Jurkat, Clone E6-1 (cell line): ENCODE results near the gene S100A9. TPM values are rescaled to one million over a fixed set of nuclear protein-coding genes. Genes with fewer than 3 reads are reported as not detected.
"Not testable (repeated sequence)": the region's sequence is repeated elsewhere in the genome, so short reads cannot be mapped to it uniquely, and the experiment has no call there.

Experiments
- DNase-seq: peaks from one replicate; pipeline ENCODE4 v3.0.0-alpha.2; 2011; ENCODE audit warnings: low read depth, low spot score
- H3K4me3 ChIP-seq: 2 replicates; pipeline ENCODE4 v1.5.1; 2011; ENCODE audit warnings: mild to moderate bottlenecking, low read length, control low read depth, moderate library complexity
- polyA plus RNA-seq: library from polyadenylated mRNA; unstranded; fragments of >200 nt; gene quantifications from one replicate; pipeline ENCODE4 v1.2.1, GENCODE V29; 2012; ENCODE audit warnings: missing spikeins; ENCODE audit not compliant: insufficient read length, insufficient read depth

S100A9 gene
- polyA plus RNA-seq, result not detected

- H3K4me3 ChIP-seq, result no peak within 1 kb of the TSS
- no peak for DNase-seq
These were observed at the start of gene S100A9 for GRCh38 chr1:153357853-153358690. TSS of gene S100A9 (plus strand) at chr1:153357854. CDS start at chr1:153358284, 430 bp downstream.

GRCh38 chr1:153308540-153308939, 49.1 kb upstream of the S100A9 start:
- no peak overlapping the region for H3K4me3 ChIP-seq
- no peak for DNase-seq

- no peak overlapping the region for H3K4me3 ChIP-seq
- DNase-seq, result no peak
These were observed 48.2 kb upstream of the S100A9 start for GRCh38 chr1:153309441-153309840.

DNA sequence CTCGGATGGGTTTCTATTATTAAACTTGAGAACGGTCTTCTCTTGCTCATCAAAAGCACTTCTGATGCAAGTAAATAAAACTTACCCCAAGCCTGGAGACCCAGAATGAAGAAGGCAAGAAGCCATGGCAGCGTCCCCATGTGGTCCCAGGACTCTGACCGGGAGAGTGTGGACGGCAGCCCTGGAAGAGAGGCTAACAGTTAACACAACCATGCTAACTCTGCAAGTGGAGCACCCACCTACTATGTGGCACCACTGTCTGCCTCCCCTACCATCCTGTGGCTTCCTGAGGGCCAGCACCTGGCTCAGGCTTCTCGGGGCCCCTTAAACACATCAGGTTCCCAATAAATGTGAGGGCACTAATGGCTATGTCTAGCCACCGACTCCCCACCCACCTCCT, 47.1 kb upstream of the S100A9 start:
- DNase-seq, result no peak
- no peak overlapping the region for H3K4me3 ChIP-seq

- DNase-seq, result no peak
- no peak within 1 kb of the TSS for H3K4me3 ChIP-seq
These were observed 45.0 kb upstream of the S100A9 start, which contains the start of gene PGLYRP3 for GRCh38 chr1:153312570-153313186. TSS of gene PGLYRP3 (minus strand) at chr1:153312952. CDS start at chr1:153310665, 2,287 bp downstream.

DNA sequence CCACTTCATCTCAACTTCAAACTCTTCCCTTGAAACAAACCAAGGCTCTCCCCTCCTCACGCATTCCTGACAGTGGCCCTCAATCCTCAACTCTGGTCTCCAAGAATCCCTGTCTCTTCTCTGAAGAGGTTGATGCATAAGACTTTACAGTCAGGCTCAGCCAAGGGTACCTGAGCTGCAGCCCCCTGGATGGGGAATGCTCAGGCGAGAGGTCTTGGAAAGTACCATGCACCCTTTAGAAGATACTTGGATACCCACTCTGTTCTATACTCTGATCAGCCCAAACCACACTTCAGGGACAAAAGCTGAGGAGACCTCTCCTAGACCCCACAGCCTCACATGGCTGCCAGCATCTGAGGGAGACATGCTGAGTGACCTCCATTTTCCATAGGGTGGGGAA, 44.4 kb upstream of the S100A9 start:
- H3K4me3 ChIP-seq, result no peak overlapping the region
- no peak for DNase-seq

GRCh38 chr1:153314388-153314787, 43.3 kb upstream of the S100A9 start:
- not testable (repeated sequence) for H3K4me3 ChIP-seq, DNase-seq

DNA sequence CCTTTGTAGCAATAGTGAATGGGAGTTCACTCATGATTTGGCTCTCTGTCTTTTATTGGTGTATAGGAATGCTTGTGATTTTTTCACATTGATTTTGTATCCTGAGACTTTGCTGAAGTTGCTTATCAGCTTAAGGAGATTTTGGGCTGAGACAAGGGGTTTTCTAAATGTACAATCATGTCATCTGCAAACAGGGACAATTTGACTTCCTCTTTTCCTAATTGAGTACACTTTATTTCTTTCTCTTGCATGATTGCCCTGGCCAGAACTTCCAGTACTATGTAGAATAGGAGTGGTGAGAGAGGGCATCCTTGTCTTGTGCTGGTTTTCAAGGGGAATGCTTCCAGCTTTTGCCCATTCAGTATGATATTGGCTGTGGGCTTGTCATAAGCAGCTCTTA, 41.6 kb upstream of the S100A9 start:
- not testable (repeated sequence) for H3K4me3 ChIP-seq, DNase-seq

GRCh38 chr1:153318145-153318544, 39.5 kb upstream of the S100A9 start:
- H3K4me3 ChIP-seq, DNase-seq: not testable (repeated sequence)

DNA sequence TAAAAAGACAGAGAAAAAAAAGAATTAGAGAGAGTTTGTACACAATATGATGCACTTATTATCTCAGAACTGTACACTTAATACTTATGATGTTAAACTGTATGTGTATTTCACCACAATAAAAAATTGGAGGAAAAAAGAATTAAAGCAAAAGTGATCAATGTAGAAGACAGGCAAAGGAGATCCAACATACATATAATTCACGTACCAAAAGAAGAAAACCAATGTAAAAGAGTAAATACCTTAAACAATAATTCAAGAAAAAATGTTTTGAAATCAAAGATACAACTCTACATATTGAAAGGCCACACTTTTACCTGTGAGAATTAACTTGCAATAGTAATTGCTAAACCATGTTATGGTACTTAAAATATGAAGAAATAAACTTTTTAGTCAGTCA, 35.1 kb upstream of the S100A9 start:
- H3K4me3 ChIP-seq, result no peak overlapping the region
- DNase-seq, result no peak

DNA sequence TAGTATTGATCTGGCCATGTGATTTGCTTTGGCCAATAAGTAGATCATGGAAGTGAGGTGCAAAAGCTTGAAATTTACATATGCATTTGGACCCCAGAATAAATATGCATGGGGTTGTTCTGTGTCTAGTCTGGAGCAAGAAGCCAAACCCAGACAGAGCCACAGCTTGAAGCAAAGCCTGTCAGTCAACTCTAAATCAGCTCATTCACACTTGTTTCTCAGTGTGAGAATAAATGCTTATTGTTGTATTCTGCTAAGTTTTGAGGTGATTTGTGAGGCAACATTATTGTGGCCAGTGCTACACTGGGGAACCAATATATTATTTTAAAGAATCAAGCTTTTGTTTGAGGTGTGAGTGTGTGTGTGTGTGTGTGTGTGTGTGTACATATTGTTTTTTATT, 32.7 kb upstream of the S100A9 start:
- DNase-seq, result no peak
- no peak overlapping the region for H3K4me3 ChIP-seq

GRCh38 chr1:153333902-153334301, 23.8 kb upstream of the S100A9 start:
- no peak for DNase-seq

GRCh38 chr1:153336650-153337049, 21.0 kb upstream of the S100A9 start:
- H3K4me3 ChIP-seq, result no peak overlapping the region
- DNase-seq, result no peak

More at GRCh38 chr1:153333902-153334301, 23.8 kb upstream of the S100A9 start:
- H3K4me3 ChIP-seq, result no peak overlapping the region

DNA sequence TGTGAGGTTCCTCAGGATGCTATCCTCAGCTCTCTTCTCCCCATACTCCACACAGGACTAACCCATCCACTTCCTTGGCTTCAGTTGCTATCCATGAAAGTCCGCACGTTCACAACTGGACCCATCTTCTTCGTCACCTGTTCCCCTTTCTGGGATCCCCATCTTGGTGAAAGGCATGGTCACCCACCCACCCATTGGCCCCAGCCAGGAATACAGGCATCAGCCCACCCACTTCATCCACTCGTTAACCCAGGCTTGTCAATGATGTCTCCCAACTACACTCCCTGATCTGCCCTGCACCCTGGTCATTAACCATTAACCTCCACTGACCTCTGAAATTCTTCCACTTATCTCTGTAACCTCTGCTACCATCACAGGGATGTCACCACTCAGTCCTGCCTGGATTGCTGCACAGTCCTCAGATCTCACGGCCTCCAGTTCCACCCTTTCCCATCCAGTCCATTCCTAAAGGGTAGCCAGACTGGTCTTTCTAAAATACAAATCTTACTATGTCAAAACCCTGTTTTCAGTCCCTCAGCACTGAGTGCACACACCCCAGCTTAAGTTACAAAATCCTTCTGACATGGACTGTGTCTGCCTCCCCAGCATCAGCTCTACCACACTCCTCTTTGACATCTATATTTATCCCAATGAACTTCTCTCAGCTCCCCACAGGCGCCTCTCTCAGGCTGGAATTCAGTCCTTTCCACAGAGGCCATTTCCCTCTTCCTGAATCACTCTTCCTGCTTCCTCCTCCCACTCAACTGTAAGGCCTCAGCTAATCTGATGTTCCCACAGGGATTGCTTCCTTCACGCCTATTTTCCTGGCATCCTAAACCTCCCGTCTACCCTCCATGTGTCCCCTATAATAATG, 19.4 kb upstream of the S100A9 start:
- DNase-seq, result no peak
- H3K4me3 ChIP-seq, result no peak overlapping the region

DNA sequence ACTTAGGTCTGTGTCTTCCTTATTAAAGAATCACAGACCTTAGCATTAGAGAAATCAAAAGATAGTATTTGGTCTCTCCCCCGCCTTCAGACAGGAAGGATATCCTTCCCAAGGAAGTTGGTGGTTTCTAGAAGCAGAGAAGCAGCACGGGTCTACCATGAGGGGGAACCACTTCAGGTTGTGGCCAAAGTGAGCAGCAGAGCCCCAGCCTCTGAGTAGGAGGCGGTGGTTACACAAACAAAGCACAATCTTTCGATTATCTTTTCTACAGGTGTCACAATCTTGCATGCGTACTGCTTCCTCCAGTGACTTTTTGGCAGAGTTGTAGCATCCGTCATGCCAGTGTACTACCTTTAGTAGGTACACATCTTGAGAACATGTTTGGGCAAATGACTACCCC, 17.9 kb upstream of the S100A9 start:
- H3K4me3 ChIP-seq, result no peak overlapping the region
- DNase-seq, result peak; percentile 91

GRCh38 chr1:153340356-153340755, 17.3 kb upstream of the S100A9 start:
- DNase-seq, result no peak
- H3K4me3 ChIP-seq, result no peak overlapping the region

DNA sequence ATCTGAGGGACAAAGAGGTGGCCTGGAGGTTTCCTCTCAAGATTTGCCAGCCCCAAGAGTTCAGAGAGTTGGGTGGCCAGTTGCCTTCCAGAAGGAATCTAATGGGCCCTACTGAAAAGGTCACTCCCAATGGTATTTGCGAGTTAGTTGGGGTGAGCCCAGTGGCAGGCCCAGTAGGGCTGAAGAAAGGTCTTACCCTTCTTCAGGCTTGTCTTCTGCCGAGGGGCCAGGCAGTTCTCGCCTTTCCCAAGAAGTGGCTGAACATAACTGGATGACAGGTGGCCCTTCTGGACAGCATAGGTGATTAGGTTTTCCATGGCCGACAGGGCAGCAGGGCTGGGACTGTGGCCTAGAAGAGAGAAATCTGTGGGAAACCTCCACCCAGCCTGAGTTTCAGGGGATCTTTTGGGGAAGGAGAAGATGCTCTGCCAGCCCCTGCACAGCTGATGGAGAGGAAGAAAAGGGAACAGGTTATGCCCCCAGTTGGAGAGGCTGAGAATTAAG, 16.2 kb upstream of the S100A9 start:
- H3K4me3 ChIP-seq, result no peak overlapping the region
- DNase-seq, result no peak

DNA sequence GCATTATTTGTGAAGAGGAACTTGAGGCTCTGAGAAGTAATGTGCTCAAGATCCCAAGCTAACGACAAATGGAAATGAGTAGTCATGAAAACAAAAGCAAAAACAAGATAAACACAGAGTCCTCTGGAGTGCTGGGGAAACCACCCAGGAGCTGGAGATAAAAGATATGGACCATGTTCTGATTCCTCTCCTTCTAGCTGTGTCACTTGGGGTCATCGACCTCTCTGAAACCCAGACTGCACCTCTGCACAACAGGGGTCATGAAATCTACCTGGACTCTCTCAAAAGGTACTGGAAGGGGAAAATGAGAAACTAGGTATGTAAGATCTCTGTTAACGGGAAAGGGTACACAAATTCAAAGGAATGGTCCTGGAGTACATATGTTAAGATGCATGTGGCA, 15.5 kb upstream of the S100A9 start:
- H3K4me3 ChIP-seq, result no peak overlapping the region
- no peak for DNase-seq

DNA sequence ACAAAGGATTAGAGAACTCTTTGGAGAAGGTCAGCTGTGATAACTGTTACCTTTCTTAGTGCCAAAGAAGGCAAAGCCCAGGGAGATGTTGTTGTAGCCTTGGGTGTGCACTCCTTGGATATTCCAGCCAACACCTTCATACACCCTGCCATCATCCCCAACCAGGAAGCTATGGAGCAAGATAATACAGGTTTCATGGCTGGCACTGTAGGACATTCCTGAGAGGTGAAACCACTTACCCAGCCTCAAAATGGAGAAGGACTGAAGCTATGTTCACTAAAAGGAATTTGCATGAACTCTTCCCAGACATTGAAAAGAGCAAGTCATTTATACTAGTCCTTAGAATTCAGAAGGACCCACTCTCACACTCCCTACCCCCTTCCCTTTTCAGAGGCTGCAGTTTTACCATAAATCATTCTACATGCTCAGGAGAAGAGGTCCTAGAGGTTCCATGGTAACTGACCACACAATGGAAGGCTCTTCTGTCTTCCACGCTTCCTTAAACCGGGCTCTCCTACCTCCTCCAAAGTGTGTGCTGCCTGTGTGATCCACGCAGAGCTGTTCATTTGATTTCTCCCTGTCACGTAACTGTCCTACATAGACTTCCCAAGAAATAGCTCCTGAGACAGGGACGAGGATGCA, 14.5 kb upstream of the S100A9 start:
- no peak for DNase-seq
- H3K4me3 ChIP-seq, result no peak overlapping the region; the same call in 1 of the 2 replicates
